ENCODE measurements around the gene AJAP1.

- no peak for TF ChIP-seq CTCF (IDR thresholded peaks at IDR 0.05)
- TF ChIP-seq EZH2 (IDR thresholded peaks at IDR 0.05; ENCODE audit: borderline replicate concordance, insufficient read depth, low read depth, low read length, poor library complexity, severe bottlenecking) = no peak
Observed at GRCh38 chr1:4723106-4723505, 68.7 kb downstream of the AJAP1 start.

All from B cell (primary cell).